Mesenteric fat pad (tissue), 1 donor: ENCODE measurements around the gene ZDHHC11. TPM values are rescaled to one million over a fixed set of nuclear protein-coding genes. Genes with fewer than 3 reads are reported as not detected.
"Not testable (repeated sequence)": the region's sequence is repeated elsewhere in the genome, so short reads cannot be mapped to it uniquely, and the experiment has no call there.

Experiments used
- DNase-seq: peaks from one replicate; pipeline ENCODE4 v3.0.0-alpha.2; 2020; ENCODE audit warnings: low spot score
- total RNA-seq: library from RNA; stranded (reverse); fragmentation: NEBNext Ultra II Directional; extraction: Animal tissue kit (Norgen Biotek cat#: 25700); gene quantifications from one replicate; pipeline ENCODE4 v1.2.1, GENCODE V29; 2021
- donor health status: DM: yes; HTN: yes; CAD: no.

ZDHHC11 gene
- total RNA-seq, 1 donor from 2014 or later, result 11.0 TPM

DNA sequence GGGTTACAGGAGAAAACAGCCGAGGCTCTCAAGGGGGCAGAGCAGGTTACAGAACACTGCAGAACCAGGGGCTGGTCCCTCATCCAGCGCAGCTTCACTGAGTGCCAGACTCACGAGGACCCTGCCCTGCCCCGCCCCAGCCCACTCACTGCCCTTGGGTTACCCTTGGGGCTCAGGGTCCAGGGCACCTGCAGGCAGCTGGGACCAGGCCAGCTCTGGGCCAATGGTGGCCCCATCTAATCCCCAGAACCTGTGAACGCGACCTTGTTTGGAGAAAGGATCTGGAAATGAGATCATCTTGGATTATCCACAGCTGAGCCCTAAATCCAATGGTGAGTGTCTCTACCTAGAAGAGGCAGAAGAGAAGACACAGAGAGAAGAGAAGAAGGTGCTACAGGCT, 72.4 kb downstream of the ZDHHC11 start:
- not testable (repeated sequence) for DNase-seq

DNA sequence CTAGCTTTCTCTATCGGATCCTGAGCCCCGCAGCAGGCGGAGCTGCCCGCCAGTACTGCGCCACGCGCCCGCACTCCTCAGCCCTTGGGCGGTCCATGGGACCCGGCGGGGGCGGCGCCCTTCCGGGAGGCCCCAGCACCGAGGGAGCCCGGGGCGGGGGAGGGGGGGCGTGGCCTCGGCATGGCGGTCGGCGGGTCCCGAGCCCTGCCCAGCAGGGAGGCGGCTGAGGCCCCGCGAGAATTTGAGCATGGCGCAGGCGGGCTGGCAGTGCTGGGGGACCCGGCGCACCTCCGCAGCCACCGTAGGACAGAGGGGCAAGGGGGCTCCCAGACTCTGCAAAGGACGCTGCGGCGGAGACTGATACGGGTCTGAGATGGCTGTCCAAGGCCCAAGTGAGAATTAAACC, 73.0 kb downstream of the ZDHHC11 start:
- DNase-seq, result peak; percentile 93

DNA sequence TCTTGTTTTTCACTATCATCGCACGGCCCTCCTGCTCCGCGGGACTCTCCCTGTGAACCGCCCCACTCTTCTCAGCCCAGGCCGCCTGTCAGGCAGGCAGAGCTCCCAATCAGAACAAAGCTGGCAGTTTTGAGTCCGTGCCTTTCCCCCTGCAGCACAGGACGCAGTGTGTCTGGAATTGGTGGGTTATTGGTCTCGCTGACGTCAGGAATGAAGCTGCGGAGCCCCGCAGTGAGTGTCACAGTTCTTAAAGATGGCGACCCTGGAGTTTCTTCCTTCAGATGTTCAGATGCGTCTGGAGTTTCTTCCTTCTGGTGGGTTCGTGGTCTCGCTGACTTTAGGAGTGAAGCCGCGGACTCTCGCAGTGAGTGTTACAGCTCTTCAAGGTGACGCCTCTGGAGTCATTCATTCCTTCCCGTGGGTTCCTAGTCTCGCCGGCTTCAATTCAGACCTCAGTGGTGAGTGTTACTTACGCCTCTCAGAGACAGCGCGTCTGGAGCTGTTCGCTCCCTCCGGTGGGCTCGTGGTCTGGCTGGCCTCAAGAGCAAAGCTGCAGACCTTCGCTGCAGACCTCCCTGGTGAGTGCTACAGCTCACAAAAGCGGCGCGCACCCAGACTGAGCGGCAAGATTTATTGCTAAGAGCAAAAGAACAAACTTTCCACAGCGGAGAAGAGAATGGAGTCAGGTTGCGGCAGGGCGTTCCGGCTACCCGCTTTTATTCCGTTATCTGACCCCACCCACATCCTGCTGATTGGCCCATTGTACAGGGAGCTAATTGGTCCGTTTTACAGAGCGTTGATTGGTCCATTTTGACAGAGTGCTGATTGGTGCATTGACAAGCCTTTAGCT, 73.7 kb downstream of the ZDHHC11 start:
- peak; percentile 93 for DNase-seq

DNA sequence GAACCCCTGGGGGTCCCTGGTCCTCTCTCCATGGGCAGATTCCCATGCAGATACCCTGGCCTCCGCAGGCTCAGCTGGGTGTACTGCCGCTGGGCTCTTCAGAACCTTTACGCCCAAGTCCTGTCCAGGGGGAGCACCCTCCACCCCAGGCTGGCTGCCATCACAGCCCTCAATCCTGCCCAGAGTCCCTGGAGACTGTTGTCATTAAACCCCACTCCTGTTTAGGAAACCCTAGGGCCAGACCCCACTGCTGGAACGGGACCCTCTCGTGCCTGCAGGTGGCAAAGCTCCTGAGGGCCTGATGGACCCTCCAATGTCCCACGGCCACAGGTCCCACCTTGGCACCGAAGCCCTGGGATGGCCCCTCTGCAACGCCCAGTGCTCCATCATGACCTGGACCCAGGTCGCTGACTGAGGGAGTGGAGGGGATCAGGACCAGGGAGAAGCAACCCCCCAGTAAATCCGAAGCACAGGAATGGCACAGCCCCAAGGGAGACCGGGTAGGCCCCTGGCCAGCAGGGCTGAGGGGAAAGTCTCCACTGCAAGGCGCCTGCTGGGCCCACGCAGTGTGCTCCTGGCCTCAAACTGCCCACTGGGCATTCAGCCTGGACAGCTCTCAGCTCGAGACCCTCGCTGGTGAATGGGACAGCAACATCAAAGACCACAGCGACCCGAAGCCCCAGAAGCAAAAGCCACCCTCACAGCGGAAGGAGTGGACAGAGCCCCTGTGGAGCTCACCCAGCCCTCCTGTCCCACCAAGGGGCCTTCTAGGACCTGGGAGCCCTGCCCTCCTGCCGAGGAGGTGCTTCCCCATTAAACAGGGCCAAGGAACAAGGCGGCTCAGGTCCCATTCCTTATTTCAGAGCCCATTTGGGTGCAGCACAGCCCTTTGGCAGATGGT, 74.6 kb downstream of the ZDHHC11 start:
- peak; percentile 95 for DNase-seq

DNA sequence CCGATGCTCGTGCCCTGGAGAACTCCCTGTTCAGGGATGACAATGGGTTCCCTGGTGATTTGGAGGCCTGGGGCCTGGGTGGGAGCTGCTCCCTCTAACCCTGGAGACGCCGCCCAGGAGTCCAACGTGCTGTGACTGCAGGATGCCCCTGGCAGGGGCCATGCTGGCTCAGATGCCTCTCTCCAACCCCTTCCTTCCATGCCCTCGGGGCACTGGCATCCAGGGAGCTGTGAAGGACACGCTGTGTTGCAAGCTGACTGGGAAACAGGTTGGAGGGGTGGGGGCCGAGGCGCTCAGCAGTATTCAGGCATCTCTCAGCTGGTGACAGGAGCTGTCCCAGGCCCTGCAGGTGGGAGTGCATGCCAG, 75.2 kb downstream of the ZDHHC11 start:
- DNase-seq, result not testable (repeated sequence)

DNA sequence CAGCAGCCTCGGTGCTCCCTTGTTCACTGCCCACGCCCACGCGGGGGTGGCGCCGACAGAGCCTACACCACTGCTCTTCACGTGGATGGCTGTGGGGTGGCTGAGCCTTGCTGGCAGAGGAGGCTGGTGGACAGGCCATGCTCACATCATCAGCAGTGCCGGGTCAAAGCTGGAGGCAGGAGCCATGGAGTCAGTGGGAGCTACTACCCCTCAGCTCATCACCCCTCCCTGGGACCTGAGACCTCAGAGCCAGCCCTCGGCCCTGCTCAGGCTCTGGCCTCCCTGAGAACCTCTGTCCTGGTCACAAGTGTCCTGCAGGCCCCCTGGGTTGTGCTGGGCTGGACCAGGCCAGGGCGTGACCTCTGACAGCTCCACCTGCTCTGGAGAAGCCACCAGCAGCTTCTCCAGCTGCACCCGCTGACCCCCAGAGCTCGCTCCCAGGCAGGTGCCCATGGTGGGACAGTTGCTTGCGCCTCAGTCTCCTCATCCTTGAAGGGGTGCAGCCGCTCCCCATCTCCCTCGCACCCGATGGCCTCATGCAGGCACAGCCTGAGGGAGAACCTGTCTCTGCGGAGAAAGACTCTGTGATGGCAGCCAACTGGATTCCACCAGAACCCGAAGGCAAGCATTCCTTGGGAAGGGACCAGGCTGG, 75.8 kb downstream of the ZDHHC11 start:
- peak; percentile 95 for DNase-seq

GRCh38 chr5:774304-774703, 76.5 kb downstream of the ZDHHC11 start:
- DNase-seq, result peak; percentile 90

DNA sequence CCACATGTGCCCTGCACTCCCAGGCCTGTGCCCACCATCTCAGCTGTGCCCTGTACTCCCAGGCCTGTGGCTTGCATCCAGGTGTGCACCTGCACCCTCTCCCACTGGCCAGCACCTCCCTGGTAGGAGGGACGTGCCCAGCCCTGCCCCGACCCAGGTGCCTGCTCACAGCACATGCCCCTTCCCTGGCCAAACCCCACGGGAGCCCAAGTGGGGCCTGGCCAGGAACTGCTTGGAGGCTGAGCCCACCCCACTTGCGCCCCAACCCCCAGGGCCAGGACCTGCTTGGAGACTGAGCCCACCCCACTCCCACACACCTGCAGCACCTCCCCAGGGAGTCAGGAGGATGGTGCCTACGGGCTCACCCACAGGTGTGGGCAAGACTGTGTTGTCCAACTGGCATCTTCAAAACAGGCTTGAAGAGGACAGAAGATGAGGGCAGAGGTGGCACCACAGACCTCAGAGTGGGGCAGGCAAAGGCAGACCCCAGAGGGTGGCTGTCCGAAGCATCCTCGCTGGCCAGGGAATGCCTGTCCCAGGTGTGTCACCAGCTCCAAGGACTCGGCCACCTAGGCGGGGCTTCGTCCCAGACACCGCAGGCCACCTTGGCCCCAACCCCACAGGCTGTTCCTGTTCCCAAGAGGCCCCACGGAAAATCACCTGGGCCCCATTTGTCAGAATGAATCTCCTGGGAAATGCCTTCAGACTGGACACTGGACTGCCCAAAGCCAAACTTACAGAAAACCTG, 77.1 kb downstream of the ZDHHC11 start:
- peak; percentile 94 for DNase-seq

DNA sequence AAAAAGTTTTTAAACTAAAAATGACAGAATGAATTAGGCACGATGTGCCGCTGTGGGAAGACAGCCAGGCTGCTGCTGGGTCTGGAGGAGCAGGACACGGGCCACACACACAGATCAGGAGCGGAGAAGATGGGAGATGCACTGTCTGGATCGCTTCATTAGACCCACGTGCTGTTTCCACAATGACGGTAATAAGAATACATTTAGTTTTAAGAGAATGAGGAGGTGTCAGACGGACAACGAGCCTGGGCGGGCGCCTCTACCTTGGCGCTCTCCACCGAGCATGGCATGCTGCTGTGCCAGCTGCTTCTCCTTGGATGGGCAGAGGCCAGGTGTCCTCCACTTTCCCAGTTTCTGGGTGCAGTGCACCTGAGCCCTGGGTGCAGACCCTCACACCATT, 77.9 kb downstream of the ZDHHC11 start:
- DNase-seq, result peak; percentile 92

GRCh38 chr5:772547-772890, 78.3 kb downstream of the ZDHHC11 start:
- DNase-seq, result peak; percentile 88

GRCh38 chr5:771841-772546, 78.8 kb downstream of the ZDHHC11 start:
- peak; percentile 88 for DNase-seq

- DNase-seq, result peak; percentile 91
Observed at GRCh38 chr5:771087-771781, 79.6 kb downstream of the ZDHHC11 start.

DNA sequence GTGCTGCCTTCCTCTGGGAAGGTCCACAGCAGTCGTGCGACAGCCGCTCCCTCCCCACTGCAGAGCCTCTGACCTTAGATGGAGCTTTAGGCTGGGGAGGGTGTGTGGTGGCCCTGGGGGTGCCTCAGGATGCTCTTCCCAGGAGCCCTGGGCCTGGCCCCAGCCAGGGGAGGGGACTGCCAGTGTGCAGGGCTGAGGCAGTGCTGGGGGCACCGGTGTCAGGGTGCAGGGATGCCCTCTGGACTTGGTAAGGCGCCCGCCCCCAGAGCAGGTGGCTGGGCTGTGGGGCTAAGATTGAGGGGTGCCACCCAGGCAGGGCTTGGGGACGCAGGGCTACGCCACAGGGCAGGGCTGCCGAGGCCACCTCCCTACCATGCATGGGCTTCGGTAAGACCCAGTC, 80.2 kb downstream of the ZDHHC11 start:
- peak; percentile 90 for DNase-seq

- DNase-seq, result peak; percentile 93
Observed at GRCh38 chr5:769485-770145, 81.2 kb downstream of the ZDHHC11 start.

DNA sequence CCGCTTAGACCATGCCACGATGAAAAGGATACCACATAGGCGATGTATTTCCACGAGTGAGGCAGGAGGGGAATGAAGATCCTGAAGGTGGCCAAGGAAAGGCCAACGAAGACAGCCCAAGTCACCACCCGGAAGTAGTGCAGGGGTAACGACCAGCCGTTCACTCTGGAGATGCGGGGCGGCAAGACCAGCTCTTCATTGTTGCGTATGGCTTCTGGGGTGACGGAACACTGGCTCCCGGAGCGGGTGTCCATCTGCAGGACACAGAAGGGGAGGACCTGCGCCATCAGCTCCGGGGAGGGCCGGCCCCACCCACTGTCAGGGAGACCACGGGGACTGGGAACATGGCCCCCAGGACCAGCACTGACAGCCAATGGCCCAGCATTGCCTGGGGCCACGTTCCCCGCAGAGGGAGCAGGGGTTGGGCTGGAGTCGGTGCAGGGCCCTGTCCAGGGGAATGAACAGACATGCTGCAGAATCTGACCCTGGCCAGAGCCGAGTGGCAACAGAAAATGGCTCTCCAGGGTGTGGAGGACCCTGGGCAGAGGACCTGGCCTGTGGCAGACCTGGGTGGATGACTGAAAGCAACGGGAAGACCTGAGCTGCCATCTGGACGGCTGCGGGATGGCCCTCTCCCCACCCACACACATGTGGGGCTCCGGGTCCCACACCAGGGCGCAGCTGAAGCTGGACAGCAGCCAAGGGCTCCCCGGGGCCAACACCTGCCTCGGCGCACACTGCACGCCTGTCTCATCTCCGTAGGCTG, 83.9 kb downstream of the ZDHHC11 start:
- no peak for DNase-seq

DNA sequence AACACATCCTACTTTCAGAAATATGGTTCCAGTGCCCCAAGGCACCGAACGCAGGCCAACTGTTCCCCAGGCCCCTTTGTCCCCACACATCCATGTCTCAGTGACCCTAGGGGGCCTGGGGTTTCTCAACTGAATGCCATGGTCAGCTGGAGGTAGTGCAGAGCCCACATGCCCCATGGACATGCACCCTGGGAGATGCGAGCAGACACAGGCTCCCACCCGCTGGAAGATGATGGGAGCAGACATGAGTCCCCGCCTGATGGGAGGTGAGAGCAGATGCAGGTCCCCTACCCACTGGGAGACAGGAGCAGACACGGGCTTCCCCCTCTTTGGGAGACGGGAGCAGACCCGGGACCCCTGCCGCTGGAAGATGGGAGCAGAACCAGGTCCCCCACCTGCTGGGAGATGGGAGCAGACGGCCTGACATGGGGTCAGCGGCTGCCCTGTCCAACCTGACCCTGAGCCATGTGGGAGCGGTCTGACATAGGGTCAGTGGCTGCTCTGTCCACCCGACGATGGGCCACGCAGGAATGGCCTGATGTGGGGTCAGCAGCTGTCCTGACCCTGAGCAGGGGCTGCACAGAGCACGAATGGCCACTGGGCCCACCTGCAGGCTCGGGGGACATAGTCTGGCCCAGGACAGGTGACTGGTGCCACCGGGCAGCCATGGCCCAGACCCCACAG, 84.7 kb downstream of the ZDHHC11 start:
- peak; percentile 93 for DNase-seq

- peak; percentile 94 for DNase-seq
Observed at GRCh38 chr5:763998-764781, 86.6 kb downstream of the ZDHHC11 start.
